Skin of body (tissue), 2 donors: ENCODE results near the gene ACOT7. TPM values are rescaled to one million over a fixed set of nuclear protein-coding genes. Genes with fewer than 3 reads are reported as not detected.
A peak's percentile ranks its signal among the peaks of the same experiment; 100 is the strongest.

Experiments used
- DNase-seq: peaks from one replicate; lab custom pipeline; 2025; lab: John Stamatoyannopoulos, UW
- total RNA-seq: library from RNA; depleted of rRNA; stranded (reverse); fragments of >200 nt; gene quantifications from one replicate; pipeline ENCODE4 v1.2.3, GENCODE V29; 2014

The ACOT7 gene
- total RNA-seq, 1 donor from 2014 or later: 10.0 TPM

GRCh38 chr1:6347641-6348487 lies 45.7 kb downstream of the ACOT7 start:
- no peak for DNase-seq

- DNase-seq: no peak
These were observed 48.1 kb downstream of the ACOT7 start for GRCh38 chr1:6345460-6345859.

DNA sequence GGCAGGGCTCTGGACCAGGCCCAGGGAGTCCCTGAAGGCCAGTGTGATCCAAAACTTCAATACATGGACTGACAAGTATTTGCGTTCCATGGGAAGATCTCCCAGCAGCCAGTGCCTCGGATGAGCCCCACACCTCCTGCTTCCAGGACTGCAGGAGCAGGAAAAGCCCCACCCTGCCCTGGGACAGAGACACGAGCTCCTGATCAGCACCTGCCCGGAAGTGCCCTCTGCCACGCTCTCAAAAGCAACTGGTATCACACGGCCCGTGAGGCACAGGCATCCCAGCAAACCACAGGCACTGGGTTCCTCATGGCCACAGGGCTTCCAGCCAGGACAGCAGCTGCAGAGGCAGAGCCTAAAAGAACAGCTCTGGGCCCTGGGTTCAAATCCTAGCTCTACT lies 48.6 kb downstream of the ACOT7 start:
- no peak for DNase-seq

DNA sequence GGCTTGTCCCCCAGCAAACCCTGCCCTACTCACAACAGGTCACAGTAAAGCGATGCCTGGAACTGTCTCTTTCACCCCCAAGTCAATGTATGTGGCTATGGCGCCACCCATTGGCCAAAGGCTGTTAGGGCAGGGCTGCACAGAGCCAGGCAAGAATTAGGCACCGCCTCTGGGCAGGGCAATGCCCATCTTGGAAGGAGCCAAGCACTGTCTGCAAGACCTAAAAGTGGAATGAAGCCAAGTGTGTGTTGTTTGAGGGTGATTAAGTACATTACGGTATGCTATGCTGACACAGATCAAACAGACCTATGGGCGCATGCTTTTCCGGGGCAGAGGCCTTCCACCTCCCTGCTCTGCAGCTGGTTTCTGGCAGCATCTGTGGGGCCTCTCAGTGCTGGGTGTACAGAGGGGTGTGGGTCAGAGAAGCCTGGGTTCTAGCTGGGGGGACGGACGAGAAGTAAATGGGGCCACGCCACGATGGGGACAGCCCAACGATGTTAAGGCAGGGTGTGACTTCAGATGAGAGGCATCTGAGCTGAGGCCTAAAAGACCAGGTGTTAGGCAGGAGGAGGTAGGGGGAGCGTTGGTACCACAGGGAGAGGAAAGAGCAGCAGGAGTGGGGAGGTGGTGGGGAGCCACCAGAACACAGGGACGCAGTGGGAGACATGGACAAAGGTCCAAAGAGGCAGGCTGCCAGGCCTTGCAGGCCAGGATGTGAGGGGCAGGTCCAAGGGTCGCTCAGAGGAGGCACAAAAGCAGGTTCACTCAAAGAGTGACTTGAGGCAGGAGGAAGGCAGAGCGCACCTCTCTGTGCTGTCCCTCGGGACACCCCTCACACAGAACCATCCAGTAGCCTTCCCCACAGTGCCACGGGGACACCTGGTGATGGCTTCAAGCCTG lies 49.8 kb downstream of the ACOT7 start:
- DNase-seq: peak; percentile 73

DNA sequence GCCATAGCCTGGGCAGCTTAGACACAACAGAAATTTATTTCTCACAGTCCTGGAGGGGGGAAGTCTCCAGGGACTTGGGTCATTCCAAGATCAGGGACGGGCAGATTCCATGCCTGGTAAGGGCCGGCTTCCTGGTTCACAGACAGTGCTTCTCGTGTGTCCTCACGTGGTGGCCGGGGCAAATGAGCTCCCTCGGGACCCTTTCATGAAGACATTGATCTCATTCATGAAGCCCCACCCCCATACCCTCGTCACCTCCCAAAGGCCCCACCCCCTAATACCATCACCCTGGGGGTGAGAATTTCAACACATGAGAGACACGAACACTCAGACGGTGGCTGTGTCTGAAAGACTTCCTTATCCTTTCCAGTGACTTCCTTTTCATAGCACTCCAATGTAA lies 51.5 kb downstream of the ACOT7 start:
- no peak for DNase-seq

GRCh38 chr1:6338695-6339094 lies 54.9 kb downstream of the ACOT7 start:
- no peak for DNase-seq

- DNase-seq: no peak
These were observed 56.6 kb downstream of the ACOT7 start for GRCh38 chr1:6336776-6337622.

DNA sequence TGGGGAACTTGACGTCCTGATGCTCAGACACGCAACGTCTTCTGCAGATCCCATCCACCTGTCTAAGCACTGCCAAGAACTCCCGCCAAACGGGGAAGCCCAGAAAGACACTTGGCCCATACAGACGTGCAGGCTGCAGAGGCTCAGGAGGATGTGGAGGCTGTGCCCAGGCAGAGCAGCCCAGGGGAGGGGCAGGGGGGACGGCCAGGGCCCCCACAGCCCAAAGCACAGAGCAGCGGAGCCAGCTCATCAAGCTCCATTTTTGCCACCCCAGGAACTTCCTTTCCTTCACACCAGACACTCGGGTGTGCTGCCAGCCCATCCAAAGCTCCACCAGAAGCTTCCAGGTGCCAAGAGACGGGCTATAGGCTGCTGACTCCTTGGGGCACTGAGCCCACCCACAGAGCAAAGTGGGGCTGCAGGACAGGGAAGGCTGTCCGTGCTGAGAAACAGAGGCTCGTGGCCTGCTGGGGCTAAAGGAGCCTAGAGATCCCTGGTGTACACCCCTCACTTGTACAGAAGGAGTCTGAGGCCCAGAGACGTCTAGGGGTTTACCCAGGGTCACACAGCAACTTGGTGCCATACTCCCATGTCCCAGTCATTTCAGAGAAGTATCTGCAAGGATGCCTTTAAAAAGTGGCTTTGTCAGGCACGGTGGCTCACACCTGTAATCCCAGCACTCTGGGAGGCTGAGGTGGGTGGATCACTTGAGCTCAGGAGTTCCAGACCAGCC lies 59.1 kb downstream of the ACOT7 start:
- no peak for DNase-seq

DNA sequence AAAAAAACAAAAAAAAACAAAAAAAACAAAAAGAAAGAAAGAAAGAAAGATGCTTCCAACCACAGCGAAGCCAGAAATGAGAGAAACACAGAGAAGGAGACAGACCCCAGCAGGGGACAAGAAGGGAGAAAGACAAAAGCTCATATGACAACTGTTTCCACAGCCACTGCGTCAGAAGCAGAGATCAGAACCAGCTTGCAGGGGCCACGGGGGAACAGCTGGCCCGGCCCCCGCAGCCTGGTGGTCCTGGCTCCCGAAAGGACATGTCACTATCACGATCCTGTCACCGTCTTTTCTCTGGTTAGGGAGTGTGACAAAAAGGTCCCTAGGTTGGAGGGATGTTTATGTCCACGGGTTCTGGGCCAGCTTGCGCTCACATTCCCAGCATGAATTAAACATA lies 60.7 kb downstream of the ACOT7 start:
- DNase-seq: peak; percentile 16

GRCh38 chr1:6331543-6332273 lies 61.9 kb downstream of the ACOT7 start:
- no peak for DNase-seq

GRCh38 chr1:6330410-6330911 lies 63.1 kb downstream of the ACOT7 start:
- DNase-seq: peak; percentile 69

DNA sequence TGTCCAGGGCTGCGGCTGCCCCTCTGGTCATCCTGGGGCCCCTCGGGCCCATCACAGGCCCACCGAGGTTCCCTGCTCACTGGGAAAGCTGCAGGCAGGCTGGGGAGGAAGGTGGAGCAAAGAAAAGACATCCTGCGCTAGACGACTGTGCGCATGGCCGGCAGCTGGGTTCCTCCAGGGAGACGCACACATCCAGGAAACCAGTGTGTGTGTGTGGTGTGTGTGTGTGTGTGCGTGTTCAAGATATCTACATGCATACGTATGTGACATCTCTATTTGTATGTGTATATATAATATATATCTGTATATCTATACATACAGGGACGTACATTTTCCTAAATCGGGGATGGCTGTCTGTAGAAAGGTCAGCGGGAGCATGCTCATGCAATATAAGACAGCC lies 63.7 kb downstream of the ACOT7 start:
- DNase-seq: peak; percentile 79

- DNase-seq: peak; percentile 36
These were observed 64.2 kb downstream of the ACOT7 start for GRCh38 chr1:6329396-6329795.

- DNase-seq: no peak
These were observed 64.9 kb downstream of the ACOT7 start for GRCh38 chr1:6328696-6329095.

DNA sequence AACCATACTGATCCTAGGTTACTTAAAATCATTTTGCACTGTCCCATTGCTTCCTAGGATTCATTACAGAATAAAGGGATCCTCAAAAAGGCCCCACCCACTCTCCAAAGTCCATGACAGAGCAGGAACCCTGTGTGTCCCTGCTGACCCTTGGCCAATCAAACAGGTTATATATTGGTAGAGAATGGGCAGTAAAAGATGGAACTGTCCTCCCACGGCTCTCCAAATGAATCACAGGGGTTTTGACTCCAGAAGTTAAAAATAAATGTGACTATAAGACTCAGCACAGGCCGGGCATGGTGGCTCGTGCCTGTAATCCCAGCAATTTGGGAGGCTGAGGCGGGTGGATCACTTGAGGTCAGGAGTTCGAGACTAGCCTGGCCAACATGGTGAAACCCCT lies 65.5 kb downstream of the ACOT7 start:
- no peak for DNase-seq

- DNase-seq: no peak
These were observed 68.1 kb downstream of the ACOT7 start for GRCh38 chr1:6325482-6325881.

GRCh38 chr1:6322161-6322560 lies 71.4 kb downstream of the ACOT7 start:
- no peak for DNase-seq

- no peak for DNase-seq
These were observed 72.4 kb downstream of the ACOT7 start for GRCh38 chr1:6321205-6321604.

DNA sequence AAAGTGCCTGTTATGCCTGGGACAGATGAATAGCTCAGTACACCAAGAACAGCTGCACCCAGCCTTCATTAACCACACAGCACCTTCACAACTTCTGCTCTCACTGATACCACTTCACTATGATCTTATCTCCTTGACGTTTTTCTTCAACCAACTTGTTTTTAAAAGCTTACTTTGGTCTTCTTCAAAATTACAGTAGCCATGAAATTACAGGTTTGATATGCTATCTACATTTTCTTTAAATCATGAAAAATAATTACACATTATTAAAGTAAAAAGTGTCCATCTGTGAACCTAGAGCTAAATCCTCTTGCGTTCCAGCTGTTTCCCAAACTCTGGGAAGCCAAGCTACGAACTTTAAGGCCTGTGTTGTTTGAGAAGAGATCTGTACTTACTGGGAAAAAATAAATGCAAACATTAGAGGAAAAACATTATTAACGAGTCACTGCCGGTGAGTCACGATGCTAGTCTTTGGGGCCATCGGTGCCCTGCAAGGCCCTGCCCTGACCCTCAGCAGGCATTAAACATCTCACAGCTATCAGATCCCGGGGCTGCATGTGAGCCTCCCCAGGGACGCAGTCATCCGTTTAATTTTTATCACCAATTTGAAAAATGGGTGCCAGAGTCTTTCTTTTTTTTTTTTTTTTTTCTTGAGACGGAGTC lies 76.3 kb downstream of the ACOT7 start:
- DNase-seq: no peak
